NAMALWA (cell line): ENCODE results near the gene SMYD3.
"Not testable (repeated sequence)": the region's sequence is repeated elsewhere in the genome, so short reads cannot be mapped to it uniquely, and the experiment has no call there.

Experiments used
- DNase-seq: peaks from one replicate; pipeline ENCODE4 v3.0.0-alpha.2; 2015; ENCODE audit warnings: low spot score

SMYD3 gene

GRCh38 chr1:245802941-245803665, 704.0 kb downstream of the SMYD3 start:
- DNase-seq = peak; percentile 12

DNA sequence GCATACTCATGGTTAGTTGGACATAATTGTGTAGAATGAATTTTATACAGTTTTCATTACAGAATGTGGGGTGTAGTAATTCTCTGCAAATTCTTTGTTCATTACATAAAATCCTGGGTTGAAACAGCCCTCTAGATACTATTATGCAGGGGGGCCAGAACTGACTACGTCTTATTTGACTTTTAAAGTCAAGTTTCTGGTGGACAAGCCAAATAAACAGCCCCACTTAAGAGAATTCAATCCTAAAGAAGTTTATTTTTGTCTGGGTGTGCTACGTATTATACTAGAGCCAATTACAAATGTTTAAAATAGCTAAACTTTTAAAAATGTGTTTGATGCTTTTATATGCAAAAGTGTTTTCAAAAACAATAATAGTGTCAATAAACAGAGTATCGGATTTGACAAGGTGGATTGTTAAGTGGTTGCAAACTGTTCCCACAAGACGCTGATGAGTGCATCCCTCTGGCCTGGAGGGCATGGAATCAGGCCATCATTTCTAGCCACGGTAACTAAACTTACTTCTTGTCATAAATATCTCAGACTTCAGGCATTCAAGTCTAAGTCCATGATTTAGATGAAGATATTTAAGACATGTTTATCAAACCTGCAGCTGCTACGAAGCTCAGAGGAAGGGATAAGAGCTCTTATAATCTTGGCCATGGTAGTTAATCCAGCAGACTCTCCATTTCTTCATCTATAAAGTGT, 706.0 kb downstream of the SMYD3 start:
- no peak for DNase-seq

GRCh38 chr1:245798349-245798711, 708.7 kb downstream of the SMYD3 start:
- no peak for DNase-seq

GRCh38 chr1:245797592-245798348, 709.3 kb downstream of the SMYD3 start:
- DNase-seq = peak; percentile 34

DNA sequence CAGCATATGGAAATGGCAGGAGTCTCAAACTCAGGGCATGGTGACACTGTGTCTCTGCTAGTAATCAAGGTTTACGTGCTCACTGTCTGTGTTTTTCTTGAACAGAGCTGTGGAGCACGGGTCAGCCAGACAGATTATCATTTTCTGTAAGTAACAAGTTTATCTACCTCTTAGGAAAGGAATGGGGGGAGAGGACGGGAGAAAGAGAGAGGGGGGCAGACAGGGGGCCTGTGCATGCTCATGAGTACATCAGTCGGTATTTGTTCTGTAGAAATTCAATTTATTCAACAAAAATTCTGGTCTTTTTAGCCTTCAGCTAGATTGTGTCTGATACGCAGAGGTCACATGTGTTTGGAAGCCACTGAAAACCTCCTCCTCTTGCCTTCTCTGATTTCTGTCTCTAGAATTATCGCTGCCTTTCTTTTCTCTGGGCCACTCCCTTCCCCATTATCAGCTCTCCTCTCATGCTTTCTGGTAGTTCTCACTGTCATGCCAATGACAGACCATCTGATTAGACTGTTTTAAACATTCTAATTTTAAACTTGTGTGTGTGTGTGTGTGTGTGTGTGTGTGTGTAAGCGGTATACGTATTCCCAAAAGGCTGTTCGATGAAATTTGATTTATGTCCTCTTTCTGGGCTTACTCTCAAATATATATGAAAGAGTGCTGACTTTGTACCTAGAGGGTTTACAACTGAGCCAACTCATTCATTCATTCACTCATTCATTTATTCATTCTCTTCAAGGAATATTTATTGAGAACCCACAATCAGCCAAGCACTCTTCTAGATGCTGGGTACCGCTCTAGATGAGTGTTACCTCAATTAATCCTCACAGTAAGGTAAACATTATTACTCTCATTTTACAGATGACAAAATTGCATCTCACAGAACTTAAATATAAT, 715.4 kb downstream of the SMYD3 start:
- DNase-seq = no peak

GRCh38 chr1:245790441-245790840, 716.6 kb downstream of the SMYD3 start:
- DNase-seq = no peak

GRCh38 chr1:245788886-245789285, 718.2 kb downstream of the SMYD3 start:
- DNase-seq = no peak

GRCh38 chr1:245788269-245788668, 718.8 kb downstream of the SMYD3 start:
- DNase-seq = no peak

DNA sequence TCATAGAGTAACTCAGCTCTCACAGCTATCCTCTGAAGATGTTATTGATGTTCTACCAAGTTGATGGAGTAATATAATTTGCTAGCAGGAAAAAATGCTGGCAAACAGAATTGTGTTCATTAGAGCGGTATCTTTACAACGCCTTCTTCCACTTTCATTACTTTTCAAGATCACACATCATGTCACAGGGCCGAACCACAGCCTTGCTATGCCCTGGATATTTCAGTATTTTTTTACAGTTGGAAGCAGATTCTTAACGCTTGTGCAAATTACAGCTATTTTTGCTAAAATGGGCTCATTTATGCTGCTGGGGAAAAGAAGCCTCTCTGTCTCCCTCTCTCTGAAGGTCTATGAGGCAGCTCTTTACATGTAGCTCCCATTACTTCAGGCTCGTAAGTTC, 720.1 kb downstream of the SMYD3 start:
- DNase-seq = no peak

DNA sequence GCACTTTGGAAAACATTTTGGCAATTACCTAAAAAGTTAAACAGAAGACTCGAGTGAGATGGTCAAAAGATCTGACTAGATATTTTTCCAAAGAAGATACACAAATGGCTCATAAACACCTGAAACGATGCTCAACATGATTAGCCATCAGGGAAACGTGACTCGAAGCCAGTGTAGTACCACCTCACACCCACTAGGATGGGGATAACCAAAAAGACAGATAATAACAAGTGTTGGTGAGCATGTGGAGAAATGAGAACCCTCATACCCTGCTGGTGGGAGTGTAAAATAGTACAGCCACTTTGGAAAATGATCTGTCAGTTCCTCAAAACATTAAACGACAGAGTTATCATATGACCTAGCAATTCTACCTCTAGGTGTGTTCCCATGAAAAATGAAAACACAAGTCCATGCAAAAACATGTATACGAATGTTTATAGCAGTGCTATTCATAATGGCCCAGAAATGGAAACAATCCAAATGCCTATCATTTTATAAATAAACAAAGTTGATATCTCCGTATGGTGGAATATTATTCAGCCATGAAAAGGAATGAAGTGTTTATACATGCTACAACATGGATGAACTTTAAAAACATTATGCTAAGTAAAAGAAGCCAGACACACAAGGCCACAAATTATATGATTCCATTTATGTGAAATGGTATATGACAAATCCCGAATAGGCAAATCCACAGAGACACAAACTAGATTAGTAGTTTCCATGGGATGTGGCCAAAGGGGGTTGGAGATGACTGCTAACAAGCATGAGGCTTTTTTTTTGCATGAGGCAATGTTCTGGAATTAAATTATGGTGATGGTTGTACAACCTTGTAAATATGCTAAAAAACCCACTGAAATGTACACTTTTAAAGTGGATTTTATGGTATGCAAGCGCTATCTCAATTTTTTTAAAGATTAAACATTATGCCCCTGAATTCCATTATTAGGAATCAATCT, 727.0 kb downstream of the SMYD3 start:
- DNase-seq = peak; percentile 20

DNA sequence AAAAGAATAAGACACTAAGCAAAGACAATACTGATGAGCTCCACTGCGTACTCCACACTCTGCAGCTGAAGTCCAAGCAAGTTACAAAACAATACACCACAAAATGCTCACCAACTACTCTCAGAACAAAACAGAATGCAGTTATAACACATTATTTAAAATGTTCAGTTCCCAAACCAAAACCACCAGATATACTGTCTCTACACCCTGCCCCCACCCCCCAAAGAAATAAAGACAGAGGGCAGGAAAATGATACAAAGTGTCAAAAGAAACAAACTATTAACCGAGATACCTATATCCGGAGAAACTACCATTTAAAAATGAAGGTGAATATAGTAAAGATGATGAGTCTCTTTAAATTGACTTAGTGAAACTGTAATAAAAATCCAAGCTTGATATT, 729.3 kb downstream of the SMYD3 start:
- DNase-seq = no peak

- DNase-seq = no peak
These were observed 730.3 kb downstream of the SMYD3 start for GRCh38 chr1:245776694-245777332.

DNA sequence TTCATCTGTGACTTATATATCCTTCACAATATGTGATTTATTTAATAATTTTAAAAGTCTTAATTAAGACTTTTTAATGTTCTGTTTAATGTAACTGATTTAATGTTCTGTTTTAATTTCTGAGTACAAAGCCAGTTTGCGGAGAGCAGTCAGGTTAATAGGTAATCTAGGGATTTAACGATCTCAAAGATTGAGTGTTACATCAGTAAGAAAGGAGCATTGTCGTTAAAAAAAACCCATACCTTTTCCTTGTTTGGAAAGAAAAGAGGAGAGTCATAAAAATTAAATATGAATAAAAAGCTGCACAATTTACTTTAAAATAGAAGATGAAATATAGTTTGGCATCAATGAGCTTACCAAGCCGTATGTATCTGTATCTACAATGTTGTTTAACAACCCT, 730.9 kb downstream of the SMYD3 start:
- DNase-seq = no peak

GRCh38 chr1:245774931-245775330, 732.1 kb downstream of the SMYD3 start:
- not testable (repeated sequence) for DNase-seq

- no peak for DNase-seq
These were observed 732.9 kb downstream of the SMYD3 start for GRCh38 chr1:245774196-245774595.

- DNase-seq = no peak
These were observed 733.7 kb downstream of the SMYD3 start for GRCh38 chr1:245773344-245773743.

GRCh38 chr1:245772739-245773138, 734.3 kb downstream of the SMYD3 start:
- no peak for DNase-seq

GRCh38 chr1:245772325-245772724, 734.8 kb downstream of the SMYD3 start:
- DNase-seq = no peak

DNA sequence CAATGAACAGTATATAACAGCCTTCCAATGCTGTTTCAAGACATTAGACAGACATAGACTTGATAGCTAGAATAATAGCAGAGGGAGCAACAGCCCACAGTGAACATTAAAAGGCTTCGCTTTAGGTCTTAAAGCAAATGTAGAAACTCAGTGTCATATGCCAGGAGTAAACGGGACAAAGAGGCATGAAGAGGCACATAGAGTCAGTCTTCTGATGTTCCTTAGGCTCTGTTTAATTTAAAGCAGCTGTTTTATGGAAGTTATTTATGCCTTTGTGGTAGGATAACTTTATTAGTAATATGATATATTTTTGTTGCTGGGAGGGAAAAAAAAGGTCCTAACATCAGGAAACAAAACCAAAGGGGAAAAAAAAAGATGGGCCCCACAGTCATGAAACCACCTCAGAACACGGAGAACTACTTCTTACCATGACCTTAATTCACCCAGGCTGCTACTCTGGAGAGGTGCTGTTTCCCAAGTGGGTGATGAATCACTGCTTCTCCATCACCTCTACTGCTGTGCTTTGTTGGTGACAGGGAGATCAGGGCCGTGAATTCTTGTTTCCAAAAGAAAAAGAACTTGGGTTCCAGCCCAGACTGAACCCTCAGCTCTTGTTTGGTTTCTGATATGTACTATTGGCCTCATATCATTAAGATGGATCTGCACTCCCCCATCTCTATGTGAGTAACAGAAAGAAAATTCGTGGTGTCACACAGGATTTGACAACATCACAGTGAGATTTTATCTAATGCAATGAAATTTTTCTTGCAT, 735.4 kb downstream of the SMYD3 start:
- DNase-seq = no peak

- no peak for DNase-seq
These were observed 736.9 kb downstream of the SMYD3 start for GRCh38 chr1:245770156-245770555.
